ENCODE data around the gene SCUBE1.
A peak's percentile ranks its signal among the peaks of the same experiment; 100 is the strongest.

SCUBE1 gene

DNA sequence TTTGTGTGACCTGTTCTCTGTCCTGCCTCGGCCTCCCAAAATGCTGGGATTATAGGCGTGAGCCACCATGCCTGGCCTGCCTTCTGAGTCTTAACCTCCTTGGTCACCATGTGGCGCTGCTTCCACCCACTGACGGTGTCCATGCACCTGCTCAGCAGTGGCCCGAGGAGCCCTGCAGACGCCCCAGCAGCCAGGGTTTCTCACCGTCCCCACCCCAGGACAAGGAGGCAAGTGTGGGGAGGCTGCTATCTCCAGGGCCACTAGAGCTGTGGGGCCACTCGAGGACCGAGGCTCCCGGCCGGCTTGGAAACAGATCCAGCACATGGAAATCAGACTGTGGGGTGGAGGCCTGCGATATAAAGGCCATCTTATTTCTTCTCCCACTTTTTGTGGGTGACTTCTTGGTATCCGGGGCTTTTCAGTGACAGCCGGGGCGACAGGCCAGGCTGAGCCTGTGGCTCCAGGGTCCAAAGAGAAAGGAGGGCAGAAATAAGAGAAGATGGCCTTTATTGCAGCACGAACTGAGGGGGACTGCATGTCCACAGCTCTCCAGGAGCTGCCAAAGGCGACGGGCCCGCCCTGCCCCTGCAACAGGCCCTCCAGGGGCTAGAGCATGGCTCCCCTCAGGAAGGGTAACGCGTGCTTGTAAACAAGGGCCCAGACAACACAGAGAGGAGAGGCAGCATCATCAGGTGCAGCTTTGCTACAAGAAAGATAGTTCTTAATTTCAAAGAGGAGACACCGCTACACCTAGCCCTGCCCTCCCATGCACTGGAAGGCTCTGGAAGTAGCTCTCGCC is 176.8 kb downstream of the SCUBE1 start:
- no CpG with 5 or more reads among the region's 23 CpGs for WGBS, 2 donors (ENCODE audit: extremely low coverage in 2 of 2, insufficient read length in 2 of 2, insufficient replicate concordance in 1 of 2)
- Histone ChIP-seq H4K91ac (ENCODE audit: low read depth, low read length, poor library complexity) (no peak overlapping the region), H2BK120ac (ENCODE audit: low read depth, low read length) (no peak overlapping the region), H3K4ac (ENCODE audit: low read length) (no peak overlapping the region), H3K18ac (ENCODE audit: low read length) (no peak overlapping the region), H3K4me2 (ENCODE audit: insufficient read depth, low read length, poor library complexity, severe bottlenecking) (no peak overlapping the region), H3K79me1 (ENCODE audit: low read depth, low read length) (peaks cover 2% of the 10 kb centered on the region), H3K36me3 (replicated peaks in 1 of 2; ENCODE audit: control insufficient read depth in 2 of 2, insufficient read depth in 2 of 2, low read length in 2 of 2) (peaks cover 27 to 42% of the 10 kb centered on the region in 2 donors), H3K27ac (replicated peaks; ENCODE audit: low read length) (no peak overlapping the region), H2AFZ (ENCODE audit: low read length) (no peak overlapping the region), H3K4me3 (ENCODE audit: low read length in 2 of 2) (no peak overlapping the region), H2BK12ac (ENCODE audit: low read length) (no peak overlapping the region), H3K9ac (ENCODE audit: low read depth, low read length, poor library complexity) (no peak overlapping the region), H3K4me1 (ENCODE audit: control insufficient read depth in 2 of 2, insufficient read depth in 1 of 2, low read depth in 1 of 2, low read length in 2 of 2) (peaks cover 0 to 4% of the 10 kb centered on the region in 2 donors), H2AK5ac (ENCODE audit: low read depth, low read length) (no peak overlapping the region), H3K9me3 (replicated peaks in 1 of 2; ENCODE audit: control insufficient read depth in 2 of 2, insufficient read depth in 1 of 2, low read depth in 1 of 2, low read length in 2 of 2) (peaks cover 0 to 2% of the 10 kb centered on the region in 2 donors), H3K23ac (ENCODE audit: low read depth, low read length, poor library complexity) (no peak overlapping the region), H2BK15ac (ENCODE audit: low read length) (no peak overlapping the region), H3K27me3 (ENCODE audit: control insufficient read depth in 3 of 3, insufficient read depth in 3 of 3, low read depth in 1 of 3, low read length in 3 of 3) (no peaks in the 10 kb centered on the region), H4K8ac (ENCODE audit: low read depth, low read length) (no peak overlapping the region), H2BK5ac (ENCODE audit: low read length) (no peak overlapping the region), H3K14ac (ENCODE audit: low read length) (no peak overlapping the region)
- no peak for DNase-seq (ENCODE audit: low spot score)

DNA sequence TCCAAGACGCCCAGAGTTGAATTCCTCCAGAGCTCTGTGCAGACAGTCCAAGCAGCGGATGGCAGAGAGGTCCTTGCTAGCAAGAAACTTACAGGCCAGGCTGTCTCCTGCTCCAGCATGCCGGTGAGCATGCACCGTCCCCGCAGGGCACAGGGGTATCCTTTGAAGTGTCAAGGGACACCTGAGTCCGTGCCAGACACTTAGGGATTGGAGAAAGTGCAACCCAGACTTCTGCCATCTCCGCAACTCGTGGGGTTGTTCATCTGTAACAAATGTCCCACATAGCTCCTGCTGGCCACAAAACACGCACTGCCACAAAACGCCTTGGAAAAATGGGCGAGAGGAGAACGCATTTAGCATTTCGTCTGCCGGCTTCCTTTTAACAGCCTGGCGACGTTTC is 178.5 kb downstream of the SCUBE1 start:
- Histone ChIP-seq H2BK120ac (ENCODE audit: low read depth, low read length) (no peak overlapping the region), H3K4me2 (ENCODE audit: insufficient read depth, low read length, poor library complexity, severe bottlenecking) (no peak overlapping the region), H3K79me1 (ENCODE audit: low read depth, low read length) (peaks cover 2% of the 10 kb centered on the region), H4K91ac (ENCODE audit: low read depth, low read length, poor library complexity) (no peak overlapping the region), H3K4ac (ENCODE audit: low read length) (no peak overlapping the region), H3K4me3 (ENCODE audit: low read length in 2 of 2) (no peak overlapping the region), H2AK5ac (ENCODE audit: low read depth, low read length) (no peak overlapping the region), H3K18ac (ENCODE audit: low read length) (no peak overlapping the region), H2AFZ (ENCODE audit: low read length) (no peak overlapping the region), H3K27me3 (ENCODE audit: control insufficient read depth in 3 of 3, insufficient read depth in 3 of 3, low read depth in 1 of 3, low read length in 3 of 3) (no peaks in the 10 kb centered on the region), H3K14ac (ENCODE audit: low read length) (no peak overlapping the region), H3K9me3 (replicated peaks in 1 of 2; ENCODE audit: control insufficient read depth in 2 of 2, insufficient read depth in 1 of 2, low read depth in 1 of 2, low read length in 2 of 2) (no peaks in the 10 kb centered on the region), H2BK5ac (ENCODE audit: low read length) (no peak overlapping the region), H2BK12ac (ENCODE audit: low read length) (no peak overlapping the region), H3K36me3 (replicated peaks in 1 of 2; ENCODE audit: control insufficient read depth in 2 of 2, insufficient read depth in 2 of 2, low read length in 2 of 2) (peaks cover 13 to 26% of the 10 kb centered on the region in 2 donors), H3K4me1 (ENCODE audit: control insufficient read depth in 2 of 2, insufficient read depth in 1 of 2, low read depth in 1 of 2, low read length in 2 of 2) (peaks cover 0 to 4% of the 10 kb centered on the region in 2 donors), H3K9ac (ENCODE audit: low read depth, low read length, poor library complexity) (no peak overlapping the region), H3K27ac (replicated peaks; ENCODE audit: low read length) (no peak overlapping the region), H3K23ac (ENCODE audit: low read depth, low read length, poor library complexity) (no peak overlapping the region), H4K8ac (ENCODE audit: low read depth, low read length) (no peak overlapping the region), H2BK15ac (ENCODE audit: low read length) (no peak overlapping the region)
- no peak for DNase-seq (ENCODE audit: low spot score)
- no CpG with 5 or more reads among the region's 16 CpGs for WGBS, 2 donors (ENCODE audit: extremely low coverage in 2 of 2, insufficient read length in 2 of 2, insufficient replicate concordance in 1 of 2)

DNA sequence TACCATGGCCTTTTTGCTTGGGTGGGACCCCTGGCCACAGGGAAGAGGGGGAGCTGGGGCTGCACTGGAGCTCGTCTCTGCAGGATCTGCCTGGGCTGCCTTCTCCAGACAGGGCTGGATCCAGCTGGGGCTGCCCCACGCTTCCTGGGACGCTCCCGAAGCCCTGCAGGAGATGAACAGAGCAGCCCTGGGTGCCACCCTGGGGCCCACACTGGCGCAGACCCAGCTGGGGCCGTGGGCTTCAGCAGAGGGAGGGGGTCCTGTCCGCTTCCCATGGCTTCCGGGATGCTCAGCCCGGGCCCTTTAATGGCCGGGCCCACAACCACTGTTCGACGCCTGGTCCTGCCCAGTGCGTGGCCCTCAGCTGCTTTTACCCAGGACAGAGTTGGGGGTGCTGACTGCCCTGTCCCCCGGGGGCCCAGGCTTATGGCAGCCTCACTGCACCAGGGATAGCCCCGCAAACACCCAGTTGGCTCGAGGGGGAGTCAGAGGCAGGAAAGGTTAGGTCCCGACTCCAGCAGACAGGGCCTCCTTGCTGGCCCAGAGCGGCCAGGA is 179.9 kb downstream of the SCUBE1 start:
- peak overlapping the region; percentile 85 for H3K23ac ChIP-seq (ENCODE audit: low read depth, low read length, poor library complexity)
- H2BK15ac ChIP-seq (ENCODE audit: low read length) = no peak overlapping the region
- no peak for DNase-seq (ENCODE audit: low spot score)
- H2AK5ac ChIP-seq (ENCODE audit: low read depth, low read length) = peak overlapping the region; percentile 61
- no peak overlapping the region for H2BK12ac ChIP-seq (ENCODE audit: low read length)
- no peaks in the 10 kb centered on the region for H3K9me3 ChIP-seq (replicated peaks in 1 of 2; ENCODE audit: control insufficient read depth in 2 of 2, insufficient read depth in 1 of 2, low read depth in 1 of 2, low read length in 2 of 2)
- no peak overlapping the region for H3K4ac ChIP-seq (ENCODE audit: low read length)
- no peak overlapping the region for H2BK5ac ChIP-seq (ENCODE audit: low read length)
- H3K4me1 ChIP-seq (ENCODE audit: control insufficient read depth in 2 of 2, insufficient read depth in 1 of 2, low read depth in 1 of 2, low read length in 2 of 2) = peaks cover 0 to 4% of the 10 kb centered on the region in 2 donors
- H3K79me1 ChIP-seq (ENCODE audit: low read depth, low read length) = peaks cover 2% of the 10 kb centered on the region
- no peaks in the 10 kb centered on the region for H3K27me3 ChIP-seq (ENCODE audit: control insufficient read depth in 3 of 3, insufficient read depth in 3 of 3, low read depth in 1 of 3, low read length in 3 of 3)
- H3K9ac ChIP-seq (ENCODE audit: low read depth, low read length, poor library complexity) = peak overlapping the region; percentile 60
- H3K18ac ChIP-seq (ENCODE audit: low read length) = peak overlapping the region; percentile 13
- WGBS, 2 donors (ENCODE audit: extremely low coverage in 2 of 2, insufficient read length in 2 of 2, insufficient replicate concordance in 1 of 2) = no CpG with 5 or more reads among the region's 18 CpGs
- H4K8ac ChIP-seq (ENCODE audit: low read depth, low read length) = no peak overlapping the region
- H3K27ac ChIP-seq (replicated peaks; ENCODE audit: low read length) = no peak overlapping the region
- no peak overlapping the region for H4K91ac ChIP-seq (ENCODE audit: low read depth, low read length, poor library complexity)
- H3K36me3 ChIP-seq (replicated peaks in 1 of 2; ENCODE audit: control insufficient read depth in 2 of 2, insufficient read depth in 2 of 2, low read length in 2 of 2) = peaks cover 10 to 13% of the 10 kb centered on the region in 2 donors
- no peak overlapping the region for H3K4me3 ChIP-seq (ENCODE audit: low read length in 2 of 2)
- H3K14ac ChIP-seq (ENCODE audit: low read length) = peak overlapping the region; percentile 47
- no peak overlapping the region for H2BK120ac ChIP-seq (ENCODE audit: low read depth, low read length)
- no peak overlapping the region for H3K4me2 ChIP-seq (ENCODE audit: insufficient read depth, low read length, poor library complexity, severe bottlenecking)
- peak overlapping the region; percentile 59 for H2AFZ ChIP-seq (ENCODE audit: low read length)

DNA sequence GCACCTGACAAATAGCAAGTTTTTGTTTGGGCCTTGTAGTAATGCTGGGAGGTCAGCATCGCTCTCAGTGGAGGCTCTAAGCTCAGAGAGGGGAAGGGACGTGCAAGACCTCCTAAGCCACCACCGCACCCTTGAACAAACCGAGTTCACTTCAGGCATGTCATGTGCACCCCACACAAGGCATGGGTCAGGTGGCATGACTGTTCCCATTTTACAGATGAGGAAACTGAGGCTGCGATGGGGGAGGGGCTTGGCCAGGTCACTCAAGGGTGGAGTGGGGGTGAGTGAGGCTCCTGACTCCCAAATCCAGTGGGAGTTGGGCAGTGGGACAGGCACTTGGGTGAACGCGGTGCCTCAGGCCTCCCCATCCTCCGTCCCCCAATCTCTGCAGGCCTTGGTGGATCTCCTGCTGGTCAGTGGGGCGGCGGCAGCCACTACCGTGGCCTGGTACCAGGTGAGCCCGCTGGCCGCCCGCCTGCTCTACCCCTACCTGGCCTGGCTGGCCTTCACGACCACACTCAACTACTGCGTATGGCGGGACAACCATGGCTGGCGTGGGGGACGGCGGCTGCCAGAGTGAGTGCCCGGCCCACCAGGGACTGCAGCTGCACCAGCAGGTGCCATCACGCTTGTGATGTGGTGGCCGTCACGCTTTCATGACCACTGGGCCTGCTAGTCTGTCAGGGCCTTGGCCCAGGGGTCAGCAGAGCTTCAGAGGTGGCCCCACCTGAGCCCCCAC is 180.6 kb downstream of the SCUBE1 start:
- H3K4ac ChIP-seq (ENCODE audit: low read length) = no peak overlapping the region
- H3K4me1 ChIP-seq (ENCODE audit: control insufficient read depth in 2 of 2, insufficient read depth in 1 of 2, low read depth in 1 of 2, low read length in 2 of 2) = peaks cover 0 to 4% of the 10 kb centered on the region in 2 donors
- no peak overlapping the region for H3K18ac ChIP-seq (ENCODE audit: low read length)
- H3K23ac ChIP-seq (ENCODE audit: low read depth, low read length, poor library complexity) = peak overlapping the region; percentile 85
- H2BK5ac ChIP-seq (ENCODE audit: low read length) = no peak overlapping the region
- no peak overlapping the region for H2BK12ac ChIP-seq (ENCODE audit: low read length)
- no peak overlapping the region for H2BK15ac ChIP-seq (ENCODE audit: low read length)
- H4K91ac ChIP-seq (ENCODE audit: low read depth, low read length, poor library complexity) = no peak overlapping the region
- no peak overlapping the region for H3K9ac ChIP-seq (ENCODE audit: low read depth, low read length, poor library complexity)
- no peak overlapping the region for H2BK120ac ChIP-seq (ENCODE audit: low read depth, low read length)
- DNase-seq (ENCODE audit: low spot score) = no peak
- H2AFZ ChIP-seq (ENCODE audit: low read length) = no peak overlapping the region
- no peaks in the 10 kb centered on the region for H3K9me3 ChIP-seq (replicated peaks in 1 of 2; ENCODE audit: control insufficient read depth in 2 of 2, insufficient read depth in 1 of 2, low read depth in 1 of 2, low read length in 2 of 2)
- peaks cover 2% of the 10 kb centered on the region for H3K79me1 ChIP-seq (ENCODE audit: low read depth, low read length)
- H2AK5ac ChIP-seq (ENCODE audit: low read depth, low read length) = no peak overlapping the region
- no peak overlapping the region for H3K27ac ChIP-seq (replicated peaks; ENCODE audit: low read length)
- H3K4me2 ChIP-seq (ENCODE audit: insufficient read depth, low read length, poor library complexity, severe bottlenecking) = no peak overlapping the region
- no peak overlapping the region for H3K14ac ChIP-seq (ENCODE audit: low read length)
- H3K27me3 ChIP-seq (ENCODE audit: control insufficient read depth in 3 of 3, insufficient read depth in 3 of 3, low read depth in 1 of 3, low read length in 3 of 3) = no peaks in the 10 kb centered on the region
- no CpG with 5 or more reads among the region's 24 CpGs for WGBS, 2 donors (ENCODE audit: extremely low coverage in 2 of 2, insufficient read length in 2 of 2, insufficient replicate concordance in 1 of 2)
- no peak overlapping the region for H3K4me3 ChIP-seq (ENCODE audit: low read length in 2 of 2)
- H4K8ac ChIP-seq (ENCODE audit: low read depth, low read length) = no peak overlapping the region
- peaks cover 2 to 6% of the 10 kb centered on the region in 2 donors for H3K36me3 ChIP-seq (replicated peaks in 1 of 2; ENCODE audit: control insufficient read depth in 2 of 2, insufficient read depth in 2 of 2, low read length in 2 of 2)

Data from neuronal stem cell (in vitro differentiated cells).